ENCODE data around the gene IGSF8.
A peak's percentile ranks its signal among the peaks of the same experiment; 100 is the strongest.

IGSF8 gene

DNA sequence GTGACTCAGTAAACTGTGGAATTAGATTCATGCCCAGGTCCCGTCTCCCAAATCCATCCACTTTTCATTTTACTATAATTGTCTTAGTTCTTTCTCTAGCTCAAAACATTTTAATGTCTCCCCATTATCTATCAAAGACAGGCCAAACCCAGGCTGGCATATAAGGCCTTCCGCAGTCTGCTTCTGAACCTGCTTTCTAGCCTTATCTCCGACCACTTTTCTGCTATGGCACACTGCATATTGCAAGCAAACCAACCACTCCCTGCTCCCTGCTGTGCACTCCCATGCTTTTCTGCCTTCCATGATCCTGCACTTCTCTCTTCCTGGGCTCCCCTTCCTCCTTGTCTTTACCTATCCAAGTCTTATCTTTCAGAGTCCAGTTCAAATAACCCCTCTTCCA, 49.3 kb downstream of the IGSF8 start:
- H3K4me3 ChIP-seq (replicated peaks; ENCODE audit: low read depth, low read length): no peak overlapping the region
- TF ChIP-seq, protein P1, sequence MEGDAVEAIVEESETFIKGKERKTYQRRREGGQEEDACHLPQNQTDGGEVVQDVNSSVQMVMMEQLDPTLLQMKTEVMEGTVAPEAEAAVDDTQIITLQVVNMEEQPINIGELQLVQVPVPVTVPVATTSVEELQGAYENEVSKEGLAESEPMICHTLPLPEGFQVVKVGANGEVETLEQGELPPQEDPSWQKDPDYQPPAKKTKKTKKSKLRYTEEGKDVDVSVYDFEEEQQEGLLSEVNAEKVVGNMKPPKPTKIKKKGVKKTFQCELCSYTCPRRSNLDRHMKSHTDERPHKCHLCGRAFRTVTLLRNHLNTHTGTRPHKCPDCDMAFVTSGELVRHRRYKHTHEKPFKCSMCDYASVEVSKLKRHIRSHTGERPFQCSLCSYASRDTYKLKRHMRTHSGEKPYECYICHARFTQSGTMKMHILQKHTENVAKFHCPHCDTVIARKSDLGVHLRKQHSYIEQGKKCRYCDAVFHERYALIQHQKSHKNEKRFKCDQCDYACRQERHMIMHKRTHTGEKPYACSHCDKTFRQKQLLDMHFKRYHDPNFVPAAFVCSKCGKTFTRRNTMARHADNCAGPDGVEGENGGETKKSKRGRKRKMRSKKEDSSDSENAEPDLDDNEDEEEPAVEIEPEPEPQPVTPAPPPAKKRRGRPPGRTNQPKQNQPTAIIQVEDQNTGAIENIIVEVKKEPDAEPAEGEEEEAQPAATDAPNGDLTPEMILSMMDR (IDR thresholded peaks at IDR 0.05; ENCODE audit: low read depth, low read length, missing control alignments): no peak
- DNase-seq (ENCODE audit: extremely low read depth, low read depth): no peak

- H3K4me3 ChIP-seq (replicated peaks; ENCODE audit: low read depth, low read length): no peak overlapping the region
- TF ChIP-seq, protein P1 (IDR thresholded peaks at IDR 0.05; ENCODE audit: low read depth, low read length, missing control alignments): no peak
- no peak for DNase-seq (ENCODE audit: extremely low read depth, low read depth)
Observed at GRCh38 chr1:160048335-160048734, 50.1 kb downstream of the IGSF8 start.

- TF ChIP-seq, protein P1 (IDR thresholded peaks at IDR 0.05; ENCODE audit: low read depth, low read length, missing control alignments): no peak
- no peak for DNase-seq (ENCODE audit: extremely low read depth, low read depth)
- H3K4me3 ChIP-seq (replicated peaks; ENCODE audit: low read depth, low read length): no peak overlapping the region
Observed at GRCh38 chr1:160047111-160047991, 51.1 kb downstream of the IGSF8 start.

GRCh38 chr1:160046494-160047110, 51.8 kb downstream of the IGSF8 start:
- DNase-seq (ENCODE audit: extremely low read depth, low read depth): no peak
- TF ChIP-seq, protein P1 (IDR thresholded peaks at IDR 0.05; ENCODE audit: low read depth, low read length, missing control alignments): peak; percentile 53
- H3K4me3 ChIP-seq (replicated peaks; ENCODE audit: low read depth, low read length): no peak overlapping the region

DNA sequence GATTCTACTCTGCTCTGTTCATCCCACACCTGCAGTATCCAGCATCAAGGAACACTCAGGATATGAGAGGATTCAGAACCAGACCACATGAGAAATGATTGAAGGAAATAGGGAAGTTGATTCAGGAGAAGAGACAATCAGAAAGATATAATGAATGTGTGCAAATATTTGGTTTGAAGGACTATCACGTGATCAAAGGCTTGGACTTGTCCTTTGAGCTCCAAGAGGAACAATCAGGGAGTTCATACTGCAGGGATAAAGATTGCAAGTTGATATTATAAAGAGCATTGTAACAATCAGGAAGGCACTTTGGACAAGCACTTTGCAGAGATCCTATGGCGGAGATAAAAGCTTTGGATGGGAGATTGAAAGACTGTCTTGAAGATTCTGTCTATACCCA, 52.8 kb downstream of the IGSF8 start:
- TF ChIP-seq, protein P1 (IDR thresholded peaks at IDR 0.05; ENCODE audit: low read depth, low read length, missing control alignments): no peak
- H3K4me3 ChIP-seq (replicated peaks; ENCODE audit: low read depth, low read length): no peak overlapping the region
- DNase-seq (ENCODE audit: extremely low read depth, low read depth): no peak

- TF ChIP-seq, protein P1 (IDR thresholded peaks at IDR 0.05; ENCODE audit: low read depth, low read length, missing control alignments): no peak
- DNase-seq (ENCODE audit: extremely low read depth, low read depth): no peak
- no peak overlapping the region for H3K4me3 ChIP-seq (replicated peaks; ENCODE audit: low read depth, low read length)
Observed at GRCh38 chr1:160043543-160043942, 54.9 kb downstream of the IGSF8 start.

Measured in HFF-Myc (cell line).